Osteocyte (in vitro differentiated cells): ENCODE data around the gene LSMEM2. TPM values are rescaled to one million over a fixed set of nuclear protein-coding genes. Genes with fewer than 3 reads are reported as not detected.

Source experiments
- DNase-seq: peaks from one replicate; pipeline ENCODE4 v3.0.0; 2021; ENCODE audit warnings: mixed read lengths; ENCODE audit not compliant: unreplicated experiment; ENCODE audit errors: extremely low spot score
- H3K27ac Mint-ChIP-seq: one replicate; pipeline ENCODE4 v1.8.0; 2021; ENCODE audit warnings: mild to moderate bottlenecking, mixed read lengths; ENCODE audit not compliant: unreplicated experiment
- H3K27me3 Mint-ChIP-seq: one replicate; pipeline ENCODE4 v1.8.0; 2021; ENCODE audit warnings: mixed read lengths; ENCODE audit not compliant: unreplicated experiment
- H3K36me3 Mint-ChIP-seq: one replicate; pipeline ENCODE4 v1.8.0; 2021; ENCODE audit warnings: mixed read lengths; ENCODE audit not compliant: unreplicated experiment
- H3K4me1 Mint-ChIP-seq: one replicate; pipeline ENCODE4 v1.8.0; 2021; ENCODE audit warnings: mixed read lengths; ENCODE audit not compliant: unreplicated experiment
- H3K4me3 Mint-ChIP-seq: one replicate; pipeline ENCODE4 v1.8.0; 2021; ENCODE audit warnings: mild to moderate bottlenecking, moderate library complexity, mixed read lengths; ENCODE audit not compliant: unreplicated experiment
- H3K9me3 Mint-ChIP-seq: one replicate; pipeline ENCODE4 v1.8.0; 2021; ENCODE audit warnings: mixed read lengths; ENCODE audit not compliant: unreplicated experiment
- CTCF ChIP-seq: fragments of 200-600 bp; sonication (generic); IDR thresholded peaks from 2 replicates; pipeline ENCODE4 v1.5.0; 2021; ENCODE audit warnings: antibody characterized with exemption, mild to moderate bottlenecking, moderate library complexity
- total RNA-seq: library from RNA; stranded (reverse); gene quantifications from 2 replicates; pipeline ENCODE4 v1.2.1, GENCODE V29; 2021

Gene LSMEM2
- total RNA-seq, 1 donor from 2014 or later, result not detected

GRCh38 chr3:50322386-50323091 is 43.7 kb downstream of the LSMEM2 start, which contains the start of gene HYAL2:
Gene HYAL2, minus strand, starts transcription at chr3:50322745. Its CDS starts 2,256 bp downstream, at chr3:50320489.
- Mint-ChIP-seq H3K36me3 (no peaks in the 10 kb centered on the region), H3K9me3 (no peaks in the 10 kb centered on the region), H3K4me1 (peaks cover 33% of the 10 kb centered on the region)

GRCh38 chr3:50323092-50323600 is 44.3 kb downstream of the LSMEM2 start:
- Mint-ChIP-seq H3K36me3 (no peaks in the 10 kb centered on the region), H3K4me1 (peaks cover 35% of the 10 kb centered on the region), H3K4me3 (peak overlapping the region; percentile 16), H3K27ac (no peak overlapping the region), H3K27me3 (no peaks in the 10 kb centered on the region), H3K9me3 (no peaks in the 10 kb centered on the region)
- no peak for DNase-seq
- TF ChIP-seq CTCF, result no peak

More at GRCh38 chr3:50322386-50323091, 43.7 kb downstream of the LSMEM2 start, which contains the start of gene HYAL2:
- DNase-seq, result no peak
- TF ChIP-seq CTCF, result no peak
- Mint-ChIP-seq H3K27me3 (no peaks in the 10 kb centered on the region), H3K4me3 (peak within 1 kb of the TSS; percentile 82), H3K27ac (peak within 1 kb of the TSS; percentile 99)

GRCh38 chr3:50323614-50324199 is 44.8 kb downstream of the LSMEM2 start:
- H3K27ac Mint-ChIP-seq, result no peak overlapping the region

GRCh38 chr3:50324351-50325112 is 45.6 kb downstream of the LSMEM2 start:
- Mint-ChIP-seq H3K27me3 (no peaks in the 10 kb centered on the region), H3K27ac (no peak overlapping the region)

More at GRCh38 chr3:50323614-50324199, 44.8 kb downstream of the LSMEM2 start:
- Mint-ChIP-seq H3K4me1 (peaks cover 37% of the 10 kb centered on the region), H3K4me3 (no peak overlapping the region), H3K27me3 (no peaks in the 10 kb centered on the region), H3K9me3 (no peaks in the 10 kb centered on the region), H3K36me3 (no peaks in the 10 kb centered on the region)
- no peak for DNase-seq
- no peak for TF ChIP-seq CTCF

More at GRCh38 chr3:50324351-50325112, 45.6 kb downstream of the LSMEM2 start:
- Mint-ChIP-seq H3K9me3 (no peaks in the 10 kb centered on the region), H3K4me1 (peaks cover 35% of the 10 kb centered on the region), H3K4me3 (no peak overlapping the region), H3K36me3 (no peaks in the 10 kb centered on the region)
- TF ChIP-seq CTCF, result peak; percentile 86
- DNase-seq, result peak; percentile 92
